Raji (cell line): ENCODE results near the gene SLC27A3.

ENCODE experiments used
- POLR2A ChIP-seq: IDR thresholded peaks from 2 replicates; pipeline ENCODE4 v1.6.1; 2011; ENCODE audit warnings: low read depth, low read length, control low read depth; ENCODE audit not compliant: insufficient read depth

The SLC27A3 gene

GRCh38 chr1:153786038-153786790 lies 11.0 kb downstream of the SLC27A3 start:
- TF ChIP-seq POLR2A: no peak

- TF ChIP-seq POLR2A: no peak
Observed at GRCh38 chr1:153789478-153790034, 14.3 kb downstream of the SLC27A3 start.

GRCh38 chr1:153790313-153790965 lies 15.2 kb downstream of the SLC27A3 start:
- no peak for TF ChIP-seq POLR2A

- TF ChIP-seq POLR2A: no peak
Observed at GRCh38 chr1:153790966-153791647, 15.9 kb downstream of the SLC27A3 start.

- TF ChIP-seq POLR2A: no peak
Observed at GRCh38 chr1:153791648-153792253, 16.5 kb downstream of the SLC27A3 start.

- TF ChIP-seq POLR2A: no peak
Observed at GRCh38 chr1:153792631-153793041, 17.4 kb downstream of the SLC27A3 start.

- TF ChIP-seq POLR2A: no peak
Observed at GRCh38 chr1:153793261-153793972, 18.2 kb downstream of the SLC27A3 start.

- no peak for TF ChIP-seq POLR2A
Observed at GRCh38 chr1:153793973-153794615, 18.9 kb downstream of the SLC27A3 start.

- TF ChIP-seq POLR2A: no peak
Observed at GRCh38 chr1:153794624-153795329, 19.6 kb downstream of the SLC27A3 start.

- no peak for TF ChIP-seq POLR2A
Observed at GRCh38 chr1:153795330-153795837, 20.2 kb downstream of the SLC27A3 start.

- TF ChIP-seq POLR2A: no peak
Observed at GRCh38 chr1:153795934-153796785, 21.0 kb downstream of the SLC27A3 start.

GRCh38 chr1:153796786-153797659 lies 21.8 kb downstream of the SLC27A3 start:
- no peak for TF ChIP-seq POLR2A

- TF ChIP-seq POLR2A: no peak
Observed at GRCh38 chr1:153798468-153798780, 23.2 kb downstream of the SLC27A3 start.
